GM20000 (cell line): Measurements from ENCODE around the gene CTNNA3.

Experiments used
- DNase-seq: peaks from one replicate; pipeline ENCODE4 v3.0.0; 2012; ENCODE audit warnings: low spot score
- TF ChIP-seq, protein P1 (sequence below): IDR thresholded peaks from 2 replicates; pipeline ENCODE4 v1.5.1; 2012; ENCODE audit warnings: mild to moderate bottlenecking, control low read depth; ENCODE audit errors: extremely low read depth, missing control alignments

CTNNA3 gene

GRCh38 chr10:66026321-66026720 lies 1669.7 kb downstream of the CTNNA3 start:
- no peak for DNase-seq
- TF ChIP-seq, protein P1, sequence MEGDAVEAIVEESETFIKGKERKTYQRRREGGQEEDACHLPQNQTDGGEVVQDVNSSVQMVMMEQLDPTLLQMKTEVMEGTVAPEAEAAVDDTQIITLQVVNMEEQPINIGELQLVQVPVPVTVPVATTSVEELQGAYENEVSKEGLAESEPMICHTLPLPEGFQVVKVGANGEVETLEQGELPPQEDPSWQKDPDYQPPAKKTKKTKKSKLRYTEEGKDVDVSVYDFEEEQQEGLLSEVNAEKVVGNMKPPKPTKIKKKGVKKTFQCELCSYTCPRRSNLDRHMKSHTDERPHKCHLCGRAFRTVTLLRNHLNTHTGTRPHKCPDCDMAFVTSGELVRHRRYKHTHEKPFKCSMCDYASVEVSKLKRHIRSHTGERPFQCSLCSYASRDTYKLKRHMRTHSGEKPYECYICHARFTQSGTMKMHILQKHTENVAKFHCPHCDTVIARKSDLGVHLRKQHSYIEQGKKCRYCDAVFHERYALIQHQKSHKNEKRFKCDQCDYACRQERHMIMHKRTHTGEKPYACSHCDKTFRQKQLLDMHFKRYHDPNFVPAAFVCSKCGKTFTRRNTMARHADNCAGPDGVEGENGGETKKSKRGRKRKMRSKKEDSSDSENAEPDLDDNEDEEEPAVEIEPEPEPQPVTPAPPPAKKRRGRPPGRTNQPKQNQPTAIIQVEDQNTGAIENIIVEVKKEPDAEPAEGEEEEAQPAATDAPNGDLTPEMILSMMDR: no peak

- DNase-seq: no peak
- TF ChIP-seq, protein P1: no peak
Observed at GRCh38 chr10:66025186-66025585, 1670.8 kb downstream of the CTNNA3 start.

- no peak for DNase-seq
- TF ChIP-seq, protein P1: no peak
Observed at GRCh38 chr10:66021423-66021822, 1674.6 kb downstream of the CTNNA3 start.

- DNase-seq: no peak
- TF ChIP-seq, protein P1: no peak
Observed at GRCh38 chr10:66008221-66008620, 1687.8 kb downstream of the CTNNA3 start.

- TF ChIP-seq, protein P1: no peak
- no peak for DNase-seq
Observed at GRCh38 chr10:66006411-66006810, 1689.6 kb downstream of the CTNNA3 start.

- TF ChIP-seq, protein P1: no peak
- no peak for DNase-seq
Observed at GRCh38 chr10:65993451-65993850, 1702.5 kb downstream of the CTNNA3 start.

- TF ChIP-seq, protein P1: no peak
- no peak for DNase-seq
Observed at GRCh38 chr10:65968871-65969270, 1727.1 kb downstream of the CTNNA3 start.
